ENCODE data around the gene PDE6H. TPM values are rescaled to one million over a fixed set of nuclear protein-coding genes. Genes with fewer than 3 reads are reported as not detected.

PDE6H gene
- total RNA-seq, 2 donors from 2014 or later, result not detected

- no peaks in the 10 kb centered on the region for H3K9me3 Mint-ChIP-seq
- no peak overlapping the region for H3K27ac ChIP-seq (ENCODE audit: low read depth, low read length)
- WGBS, 2 experiments (ENCODE audit: insufficient coverage in 1 of 2, insufficient read length in 1 of 2), result 75 to 90% methylated on average over 1 of the region's 3 CpGs
- no peaks in the 10 kb centered on the region for H3K4me1 ChIP-seq (ENCODE audit: control insufficient read depth, insufficient read depth, low read length)
- no peak overlapping the region for H3K4me3 ChIP-seq (ENCODE audit: low read length)
- TF ChIP-seq, protein P1, sequence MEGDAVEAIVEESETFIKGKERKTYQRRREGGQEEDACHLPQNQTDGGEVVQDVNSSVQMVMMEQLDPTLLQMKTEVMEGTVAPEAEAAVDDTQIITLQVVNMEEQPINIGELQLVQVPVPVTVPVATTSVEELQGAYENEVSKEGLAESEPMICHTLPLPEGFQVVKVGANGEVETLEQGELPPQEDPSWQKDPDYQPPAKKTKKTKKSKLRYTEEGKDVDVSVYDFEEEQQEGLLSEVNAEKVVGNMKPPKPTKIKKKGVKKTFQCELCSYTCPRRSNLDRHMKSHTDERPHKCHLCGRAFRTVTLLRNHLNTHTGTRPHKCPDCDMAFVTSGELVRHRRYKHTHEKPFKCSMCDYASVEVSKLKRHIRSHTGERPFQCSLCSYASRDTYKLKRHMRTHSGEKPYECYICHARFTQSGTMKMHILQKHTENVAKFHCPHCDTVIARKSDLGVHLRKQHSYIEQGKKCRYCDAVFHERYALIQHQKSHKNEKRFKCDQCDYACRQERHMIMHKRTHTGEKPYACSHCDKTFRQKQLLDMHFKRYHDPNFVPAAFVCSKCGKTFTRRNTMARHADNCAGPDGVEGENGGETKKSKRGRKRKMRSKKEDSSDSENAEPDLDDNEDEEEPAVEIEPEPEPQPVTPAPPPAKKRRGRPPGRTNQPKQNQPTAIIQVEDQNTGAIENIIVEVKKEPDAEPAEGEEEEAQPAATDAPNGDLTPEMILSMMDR (conservative IDR thresholded peaks at IDR 0.05), result no peak
- no peak overlapping the region for H3K27ac Mint-ChIP-seq
- no peak overlapping the region for H3K9ac ChIP-seq (ENCODE audit: extremely low read depth, low read length, poor library complexity, severe bottlenecking)
- no peaks in the 10 kb centered on the region for H3K36me3 ChIP-seq (ENCODE audit: control insufficient read depth, insufficient read depth, low read length)
- H3K4me1 Mint-ChIP-seq, result peaks cover 6% of the 10 kb centered on the region
- no peak overlapping the region for H3K4me3 Mint-ChIP-seq
- no peaks in the 10 kb centered on the region for H3K27me3 ChIP-seq (ENCODE audit: control insufficient read depth, insufficient read depth, low read length, poor library complexity, severe bottlenecking)
- no peak for DNase-seq
- H3K27me3 Mint-ChIP-seq (ENCODE audit: insufficient read depth), result no peaks in the 10 kb centered on the region
- H3K9me3 ChIP-seq (ENCODE audit: control insufficient read depth, low read length), result no peaks in the 10 kb centered on the region
- H3K36me3 Mint-ChIP-seq (ENCODE audit: low read depth), result no peaks in the 10 kb centered on the region
These were observed 45.6 kb upstream of the PDE6H start for GRCh38 chr12:14927267-14927666.

- H3K4me1 ChIP-seq (ENCODE audit: control insufficient read depth, insufficient read depth, low read length), result no peaks in the 10 kb centered on the region
- no peak overlapping the region for H3K4me3 ChIP-seq (ENCODE audit: low read length)
- H3K9ac ChIP-seq (ENCODE audit: extremely low read depth, low read length, poor library complexity, severe bottlenecking), result no peak overlapping the region
- Mint-ChIP-seq H3K4me1 (peaks cover 6% of the 10 kb centered on the region), H3K27me3 (ENCODE audit: insufficient read depth) (no peaks in the 10 kb centered on the region), H3K9me3 (no peaks in the 10 kb centered on the region), H3K36me3 (ENCODE audit: low read depth) (no peaks in the 10 kb centered on the region), H3K27ac (no peak overlapping the region), H3K4me3 (no peak overlapping the region)
- no peaks in the 10 kb centered on the region for H3K9me3 ChIP-seq (ENCODE audit: control insufficient read depth, low read length)
- H3K27me3 ChIP-seq (ENCODE audit: control insufficient read depth, insufficient read depth, low read length, poor library complexity, severe bottlenecking), result no peaks in the 10 kb centered on the region
- no peaks in the 10 kb centered on the region for H3K36me3 ChIP-seq (ENCODE audit: control insufficient read depth, insufficient read depth, low read length)
- TF ChIP-seq, protein P1 (conservative IDR thresholded peaks at IDR 0.05), result no peak
- DNase-seq, result no peak
- no peak overlapping the region for H3K27ac ChIP-seq (ENCODE audit: low read depth, low read length)
- WGBS, 2 experiments (ENCODE audit: insufficient coverage in 1 of 2, insufficient read length in 1 of 2), result 85 to 87% methylated on average over 2 to 4 of the region's 4 CpGs
These were observed 43.9 kb upstream of the PDE6H start for GRCh38 chr12:14928931-14929330.

GRCh38 chr12:14930299-14930698 is 42.5 kb upstream of the PDE6H start:
- no peaks in the 10 kb centered on the region for H3K4me1 ChIP-seq (ENCODE audit: control insufficient read depth, insufficient read depth, low read length)
- Mint-ChIP-seq H3K27me3 (ENCODE audit: insufficient read depth) (no peaks in the 10 kb centered on the region), H3K36me3 (ENCODE audit: low read depth) (no peaks in the 10 kb centered on the region), H3K4me3 (no peak overlapping the region), H3K27ac (no peak overlapping the region), H3K9me3 (no peaks in the 10 kb centered on the region), H3K4me1 (peaks cover 10% of the 10 kb centered on the region)
- H3K27ac ChIP-seq (ENCODE audit: low read depth, low read length), result no peak overlapping the region
- no peaks in the 10 kb centered on the region for H3K36me3 ChIP-seq (ENCODE audit: control insufficient read depth, insufficient read depth, low read length)
- no peak for DNase-seq
- no peaks in the 10 kb centered on the region for H3K27me3 ChIP-seq (ENCODE audit: control insufficient read depth, insufficient read depth, low read length, poor library complexity, severe bottlenecking)
- TF ChIP-seq, protein P1 (conservative IDR thresholded peaks at IDR 0.05), result peak; percentile 13
- H3K9ac ChIP-seq (ENCODE audit: extremely low read depth, low read length, poor library complexity, severe bottlenecking), result no peak overlapping the region
- no peak overlapping the region for H3K4me3 ChIP-seq (ENCODE audit: low read length)
- H3K9me3 ChIP-seq (ENCODE audit: control insufficient read depth, low read length), result no peaks in the 10 kb centered on the region

Measured in endodermal cell (in vitro differentiated cells).